Right atrium auricular region (tissue), 2 donors: ENCODE results near the gene RAMACL. TPM values are rescaled to one million over a fixed set of nuclear protein-coding genes. Genes with fewer than 3 reads are reported as not detected.

Experiments
- DNase-seq: peaks from one replicate; pipeline ENCODE4 v3.0.0-alpha.2; 2019; ENCODE audit warnings: low spot score
- H3K27ac ChIP-seq, 2 donors: fragments of 200-600 bp; sonication (generic); 1 replicate in 1 of 2; 2 replicates in 1 of 2; pipeline ENCODE4 v1.5.1; 2016 to 2019
- H3K27me3 ChIP-seq, 2 donors: fragments of 200-600 bp; sonication (generic); one replicate each; pipeline versions ENCODE4 v1.5.1 to v1.6.0; 2017 to 2019
- H3K36me3 ChIP-seq: fragments of 200-600 bp; sonication (generic); one replicate; pipeline ENCODE4 v1.5.1; 2016
- H3K4me1 ChIP-seq, 2 donors: fragments of 200-600 bp; sonication (generic); one replicate each; pipeline versions ENCODE4 v1.5.1 to v1.6.0; 2017 to 2019
- H3K4me3 ChIP-seq, 2 donors: fragments of 200-600 bp; sonication (generic); 1 replicate in 1 of 2; 2 replicates in 1 of 2; pipeline ENCODE4 v1.5.1; 2017 to 2019; ENCODE audit warnings: mild to moderate bottlenecking in 1 of 2, moderate library complexity in 1 of 2
- H3K9me3 ChIP-seq, 2 donors: fragments of 200-600 bp; sonication (generic); one replicate each; pipeline ENCODE4 v1.5.1; 2019
- total RNA-seq, 2 donors: library from RNA; depleted of rRNA; stranded (reverse); fragments of >200 nt; gene quantifications; one replicate each; pipeline ENCODE4 v1.1.0, GENCODE V29; 2016
- TF ChIP-seq, protein P1 (sequence below), 2 donors: fragments of 200-600 bp; sonication (generic); IDR thresholded peaks; one replicate each; pipeline ENCODE4 v1.5.1; 2019; ENCODE audit warnings: antibody characterized with exemption in 2 of 2

RAMACL gene
- total RNA-seq, 2 donors from 2014 or later: 0.20 to 0.52 TPM

- Histone ChIP-seq H3K27me3 (no peaks in the 10 kb centered on the region), H3K4me3 (no peak overlapping the region), H3K27ac (no peak overlapping the region), H3K36me3 (no peaks in the 10 kb centered on the region), H3K9me3 (no peaks in the 10 kb centered on the region), H3K4me1 (peaks cover 0 to 46% of the 10 kb centered on the region in 2 donors)
- TF ChIP-seq, protein P1, sequence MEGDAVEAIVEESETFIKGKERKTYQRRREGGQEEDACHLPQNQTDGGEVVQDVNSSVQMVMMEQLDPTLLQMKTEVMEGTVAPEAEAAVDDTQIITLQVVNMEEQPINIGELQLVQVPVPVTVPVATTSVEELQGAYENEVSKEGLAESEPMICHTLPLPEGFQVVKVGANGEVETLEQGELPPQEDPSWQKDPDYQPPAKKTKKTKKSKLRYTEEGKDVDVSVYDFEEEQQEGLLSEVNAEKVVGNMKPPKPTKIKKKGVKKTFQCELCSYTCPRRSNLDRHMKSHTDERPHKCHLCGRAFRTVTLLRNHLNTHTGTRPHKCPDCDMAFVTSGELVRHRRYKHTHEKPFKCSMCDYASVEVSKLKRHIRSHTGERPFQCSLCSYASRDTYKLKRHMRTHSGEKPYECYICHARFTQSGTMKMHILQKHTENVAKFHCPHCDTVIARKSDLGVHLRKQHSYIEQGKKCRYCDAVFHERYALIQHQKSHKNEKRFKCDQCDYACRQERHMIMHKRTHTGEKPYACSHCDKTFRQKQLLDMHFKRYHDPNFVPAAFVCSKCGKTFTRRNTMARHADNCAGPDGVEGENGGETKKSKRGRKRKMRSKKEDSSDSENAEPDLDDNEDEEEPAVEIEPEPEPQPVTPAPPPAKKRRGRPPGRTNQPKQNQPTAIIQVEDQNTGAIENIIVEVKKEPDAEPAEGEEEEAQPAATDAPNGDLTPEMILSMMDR (IDR thresholded peaks at IDR 0.05): no peak
- no peak for DNase-seq
Measured at GRCh38 chr6:166595949-166596348, 9.5 kb upstream of the RAMACL start.

DNA sequence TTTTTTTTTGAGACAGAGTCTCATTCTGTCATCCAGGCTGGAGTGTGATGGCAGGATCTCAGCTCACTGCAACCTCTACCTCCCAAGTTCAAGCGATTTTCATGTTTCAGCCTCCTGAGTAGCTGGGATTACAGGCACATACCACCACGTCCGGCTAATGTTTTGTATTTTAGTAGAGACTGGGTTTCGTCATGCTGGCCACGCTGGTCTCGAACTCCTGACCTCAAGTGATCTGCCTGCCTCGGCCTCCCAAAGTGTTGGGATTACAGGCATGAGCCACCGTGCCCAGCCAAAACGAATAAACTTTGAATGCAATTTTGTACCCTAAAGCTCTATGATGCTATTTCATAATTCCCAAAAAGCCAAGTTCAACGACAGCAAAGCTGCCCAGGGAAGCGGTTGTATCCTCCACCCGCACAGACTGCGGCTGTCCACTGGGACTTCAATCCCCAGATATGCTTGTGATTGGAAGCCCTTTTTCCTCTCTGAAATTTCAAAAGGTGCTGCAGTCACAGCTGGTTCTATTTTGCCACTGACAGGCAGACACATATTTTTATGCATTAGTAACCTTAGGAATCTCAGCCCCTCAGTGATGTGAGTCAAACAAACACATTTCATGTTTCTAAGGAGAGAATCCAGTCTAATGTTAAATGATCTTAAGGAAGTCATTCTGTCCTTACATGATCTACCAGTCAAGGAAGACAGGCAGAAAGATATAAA is 8.7 kb upstream of the RAMACL start:
- no peaks in the 10 kb centered on the region for H3K9me3 ChIP-seq
- no peaks in the 10 kb centered on the region for H3K27me3 ChIP-seq
- no peak overlapping the region for H3K27ac ChIP-seq
- no peaks in the 10 kb centered on the region for H3K36me3 ChIP-seq
- DNase-seq: no peak
- H3K4me3 ChIP-seq: no peak overlapping the region
- TF ChIP-seq, protein P1 (IDR thresholded peaks at IDR 0.05): no peak
- H3K4me1 ChIP-seq: peaks cover 0 to 48% of the 10 kb centered on the region in 2 donors

DNA sequence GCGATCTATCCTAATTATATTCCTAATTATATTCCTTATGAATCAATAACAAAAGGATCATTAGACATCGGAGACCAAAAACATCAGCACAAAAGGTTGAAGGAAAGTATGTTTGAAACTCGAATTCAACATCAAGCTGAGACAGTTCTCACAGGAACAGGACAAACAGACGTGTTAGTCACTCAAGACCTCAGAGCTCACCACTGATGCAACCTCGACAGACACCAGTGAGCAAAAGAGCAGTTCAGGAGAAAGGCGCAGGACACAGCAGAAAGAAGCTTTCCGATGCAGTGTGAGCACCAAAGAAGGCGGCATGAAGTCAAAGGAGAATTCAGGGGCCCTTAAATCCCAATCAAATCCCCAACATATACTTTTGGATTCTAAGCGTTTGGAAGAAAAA is 6.3 kb upstream of the RAMACL start:
- Histone ChIP-seq H3K36me3 (no peaks in the 10 kb centered on the region), H3K9me3 (no peaks in the 10 kb centered on the region), H3K27me3 (no peaks in the 10 kb centered on the region), H3K27ac (no peak overlapping the region), H3K4me3 (no peak overlapping the region), H3K4me1 (peaks cover 0 to 50% of the 10 kb centered on the region in 2 donors)
- TF ChIP-seq, protein P1 (IDR thresholded peaks at IDR 0.05): no peak
- DNase-seq: no peak

DNA sequence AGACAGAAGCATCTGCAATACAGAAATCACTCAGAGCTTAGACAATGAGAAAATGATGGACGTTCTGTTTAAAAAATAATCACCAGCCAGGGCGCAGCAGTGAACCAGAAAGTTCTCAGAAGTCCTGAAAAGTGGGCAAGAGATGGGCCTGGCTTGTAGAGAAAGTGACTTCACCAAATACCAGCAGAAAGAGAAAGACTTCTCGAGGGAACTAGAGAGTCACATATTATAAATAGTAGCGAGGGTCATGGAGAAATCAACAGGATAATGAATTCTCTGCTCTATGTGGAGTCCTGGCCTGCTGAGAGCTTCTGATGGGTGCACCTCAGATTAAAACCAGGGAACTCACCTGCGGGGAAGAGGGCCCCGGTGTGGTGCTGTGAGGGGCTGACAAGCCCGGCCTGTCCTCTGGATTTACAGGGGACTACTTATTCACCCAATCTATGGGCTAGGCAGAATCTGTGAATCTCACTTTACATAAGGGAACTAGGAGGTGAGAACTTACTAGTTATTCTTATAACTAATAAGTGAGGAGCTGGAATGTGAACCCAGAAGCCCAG is 5.6 kb upstream of the RAMACL start:
- no peak overlapping the region for H3K4me3 ChIP-seq
- H3K9me3 ChIP-seq: no peaks in the 10 kb centered on the region
- H3K36me3 ChIP-seq: no peaks in the 10 kb centered on the region
- TF ChIP-seq, protein P1 (IDR thresholded peaks at IDR 0.05): no peak
- H3K27me3 ChIP-seq: no peaks in the 10 kb centered on the region
- peaks cover 0 to 47% of the 10 kb centered on the region in 2 donors for H3K4me1 ChIP-seq
- no peak overlapping the region for H3K27ac ChIP-seq
- no peak for DNase-seq

- H3K27me3 ChIP-seq: no peaks in the 10 kb centered on the region
- no peaks in the 10 kb centered on the region for H3K36me3 ChIP-seq
- H3K4me1 ChIP-seq: peaks cover 0 to 43% of the 10 kb centered on the region in 2 donors
- H3K27ac ChIP-seq: no peak overlapping the region
- TF ChIP-seq, protein P1 (IDR thresholded peaks at IDR 0.05): no peak
- H3K9me3 ChIP-seq: no peaks in the 10 kb centered on the region
- DNase-seq: no peak
- no peak overlapping the region for H3K4me3 ChIP-seq
Measured at GRCh38 chr6:166591026-166591425, 4.5 kb upstream of the RAMACL start.
